SU-DHL-6 (cell line): ENCODE data around the gene SOAT2.

Experiments used
- EZH2phosphoT487 ChIP-seq: fragments of 200-600 bp; sonication (generic), shearing (Covaris generic); conservative IDR thresholded peaks from 2 replicates; pipeline ENCODE4 v1.6.1; 2018; ENCODE audit warnings: mild to moderate bottlenecking, antibody characterized with exemption, low read length, moderate library complexity, mixed read lengths
- TF ChIP-seq, protein P1 (sequence below): fragments of 200-600 bp; sonication (generic); IDR thresholded peaks from one replicate; pipeline ENCODE4 v1.5.1; 2017; ENCODE audit warnings: antibody characterized with exemption, mild to moderate bottlenecking, low read length, moderate library complexity; ENCODE audit not compliant: insufficient read depth, poor library complexity, severe bottlenecking

- TF ChIP-seq, protein P1, sequence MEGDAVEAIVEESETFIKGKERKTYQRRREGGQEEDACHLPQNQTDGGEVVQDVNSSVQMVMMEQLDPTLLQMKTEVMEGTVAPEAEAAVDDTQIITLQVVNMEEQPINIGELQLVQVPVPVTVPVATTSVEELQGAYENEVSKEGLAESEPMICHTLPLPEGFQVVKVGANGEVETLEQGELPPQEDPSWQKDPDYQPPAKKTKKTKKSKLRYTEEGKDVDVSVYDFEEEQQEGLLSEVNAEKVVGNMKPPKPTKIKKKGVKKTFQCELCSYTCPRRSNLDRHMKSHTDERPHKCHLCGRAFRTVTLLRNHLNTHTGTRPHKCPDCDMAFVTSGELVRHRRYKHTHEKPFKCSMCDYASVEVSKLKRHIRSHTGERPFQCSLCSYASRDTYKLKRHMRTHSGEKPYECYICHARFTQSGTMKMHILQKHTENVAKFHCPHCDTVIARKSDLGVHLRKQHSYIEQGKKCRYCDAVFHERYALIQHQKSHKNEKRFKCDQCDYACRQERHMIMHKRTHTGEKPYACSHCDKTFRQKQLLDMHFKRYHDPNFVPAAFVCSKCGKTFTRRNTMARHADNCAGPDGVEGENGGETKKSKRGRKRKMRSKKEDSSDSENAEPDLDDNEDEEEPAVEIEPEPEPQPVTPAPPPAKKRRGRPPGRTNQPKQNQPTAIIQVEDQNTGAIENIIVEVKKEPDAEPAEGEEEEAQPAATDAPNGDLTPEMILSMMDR = no peak
- TF ChIP-seq EZH2phosphoT487 = no peak
These were observed 34.3 kb upstream of the SOAT2 start for GRCh38 chr12:53068811-53069585.
